HepG2 (cell line): Measurements from ENCODE around the gene FAM234A. TPM values are rescaled to one million over a fixed set of nuclear protein-coding genes. Genes with fewer than 3 reads are reported as not detected.

Experiments used
- ATAC-seq: fragments of 200-7000 bp; cut with Tn5 transposase; 3 replicates; pipeline ENCODE4 v1.9.1; 2020; ENCODE audit warnings: mild to moderate bottlenecking, moderate library complexity
- BruUV-seq: library from RNA; stranded (reverse); fragments of 400-500 nt; replicated peaks from 2 replicates; lab custom pipeline; 2021; lab: Mats Ljungman, UMichigan
- CTCF ChIA-PET: fragments of 300-600 bp; formaldehyde crosslinking; extraction: SDS; loops from one replicate; lab custom pipeline; 2021; ENCODE audit warnings: low total read pairs, inconsistent platforms, low intra/inter-chr PET ratio; lab: Yijun Ruan, JAX
- POLR2A ChIA-PET: fragments of 350-600 bp; sonication (Branson Sonifier 250); formaldehyde crosslinking; loops from one replicate; lab custom pipeline; 2020; ENCODE audit warnings: antibody characterized with exemption, inconsistent platforms; lab: Yijun Ruan, JAX
- DNase-seq: peaks from one replicate; pipeline ENCODE4 v3.0.0-alpha.2; 2015; ENCODE audit warnings: low spot score
- FAIRE-seq: peaks from 3 replicates; lab custom pipeline; 2011; peaks lifted over from hg19 to GRCh38; lab: Jason Lieb, UNC
- H2AFZ ChIP-seq: one replicate; pipeline ENCODE4 v1.6.1; 2011; ENCODE audit warnings: low read length, inconsistent platforms
- H3K27ac ChIP-seq: fragments of 300-600 bp; 3 replicates; pipeline ENCODE4 v1.8.0; 2011; ENCODE audit warnings: mixed run types, mild to moderate bottlenecking, mixed read lengths, low read length, inconsistent platforms; ENCODE audit not compliant: insufficient read depth; ENCODE audit errors: extremely low read length
- H3K27me3 ChIP-seq, 2 experiments: fragments of 200-600 bp in 1 of 2; 2 replicates in 1 of 2; 3 replicates in 1 of 2; pipeline versions ENCODE4 v1.6.0 to v1.8.0; 2011; ENCODE audit warnings: low read length in 2 of 2, mild to moderate bottlenecking in 2 of 2, moderate library complexity in 2 of 2, inconsistent platforms in 1 of 2; ENCODE audit not compliant: insufficient read depth in 2 of 2, control insufficient read depth in 1 of 2
- H3K36me3 ChIP-seq, 2 experiments: fragments of 200-600 bp in 1 of 2; replicated peaks in 1 of 2; 2 replicates in 1 of 2; 3 replicates in 1 of 2; pipeline versions ENCODE4 v1.5.1 to v1.8.0; 2011; ENCODE audit warnings: low read length in 2 of 2, inconsistent platforms in 1 of 2; ENCODE audit not compliant: insufficient read depth in 2 of 2, control insufficient read depth in 1 of 2
- H3K4me1 ChIP-seq: 2 replicates; pipeline ENCODE4 v1.5.1; 2012; ENCODE audit warnings: low read length, inconsistent platforms; ENCODE audit not compliant: insufficient read depth
- H3K4me2 ChIP-seq: 2 replicates; pipeline ENCODE4 v1.6.0; 2011; ENCODE audit warnings: low read depth, low read length, inconsistent platforms
- H3K4me3 ChIP-seq, 3 experiments: fragments of 200-600 bp in 1 of 3; sonication (generic), shearing (Covaris generic) in 1 of 3; replicated peaks in 1 of 3; 2 replicates each; pipeline ENCODE4 v1.5.1; 2011 to 2016; ENCODE audit warnings: low read length in 3 of 3, inconsistent platforms in 2 of 3, low read depth in 2 of 3, mild to moderate bottlenecking in 2 of 3, control low read depth in 1 of 3, mixed read lengths in 1 of 3; ENCODE audit not compliant: insufficient read depth in 1 of 3
- H3K79me2 ChIP-seq: one replicate; pipeline ENCODE4 v1.6.1; 2011; ENCODE audit warnings: low read length, inconsistent platforms; ENCODE audit not compliant: insufficient read depth
- H3K9ac ChIP-seq: 2 replicates; pipeline ENCODE4 v1.6.0; 2011; ENCODE audit warnings: mild to moderate bottlenecking, low read depth, low read length, inconsistent platforms; ENCODE audit not compliant: insufficient read depth
- H3K9me3 ChIP-seq: 2 replicates; pipeline ENCODE4 v1.5.1; 2012; ENCODE audit warnings: mild to moderate bottlenecking, low read length
- H4K20me1 ChIP-seq: 2 replicates; pipeline ENCODE4 v1.6.0; 2011; ENCODE audit warnings: inconsistent platforms, mild to moderate bottlenecking, low read length, moderate library complexity; ENCODE audit not compliant: insufficient read depth
- FOXC1 ChIP-seq: sonication (generic); formaldehyde crosslinking; IDR thresholded peaks from 2 replicates; pipeline ENCODE4 v1.8.0; 2022; ENCODE audit warnings: mild to moderate bottlenecking, missing genetic modification reagents, borderline replicate concordance
- HMGXB4 ChIP-seq, 2 experiments: sonication (generic) in 1 of 2; formaldehyde crosslinking in 1 of 2; IDR thresholded peaks; 2 replicates each; pipeline versions ENCODE4 v1.4.0 to v1.6.1; 2018 to 2020; ENCODE audit warnings: missing genetic modification reagents in 2 of 2, borderline replicate concordance in 1 of 2, low read depth in 1 of 2, mild to moderate bottlenecking in 1 of 2, missing biosample characterization in 1 of 2
- HNRNPLL ChIP-seq: fragments of 200-400 bp; formaldehyde crosslinking; IDR thresholded peaks from 2 replicates; pipeline ENCODE4 v1.6.1; 2017; ENCODE audit warnings: mild to moderate bottlenecking, low read depth, low read length; ENCODE audit not compliant: poor library complexity, severe bottlenecking
- KDM5A ChIP-seq: fragments of 200-600 bp; sonication (generic); IDR thresholded peaks from 2 replicates; pipeline ENCODE4 v1.7.0; 2018; ENCODE audit warnings: antibody characterized with exemption, mild to moderate bottlenecking, low read length, borderline replicate concordance
- MED1 ChIP-seq: sonication (generic); formaldehyde crosslinking; IDR thresholded peaks from 2 replicates; pipeline ENCODE4 v1.4.0; 2020; ENCODE audit warnings: missing genetic modification reagents
- MEIS1 ChIP-seq: sonication (generic); formaldehyde crosslinking; IDR thresholded peaks from 2 replicates; pipeline ENCODE4 v1.9.0; 2021; ENCODE audit warnings: mild to moderate bottlenecking, missing genetic modification reagents, moderate library complexity, borderline replicate concordance
- MIXL1 ChIP-seq: IDR thresholded peaks from 2 replicates; pipeline ENCODE4 v1.6.1; 2016
- MTA3 ChIP-seq: sonication (generic); formaldehyde crosslinking; IDR thresholded peaks from 2 replicates; pipeline ENCODE4 v1.4.0; 2020; ENCODE audit warnings: missing genetic modification reagents
- MXD1 ChIP-seq: sonication (generic); formaldehyde crosslinking; IDR thresholded peaks from 2 replicates; pipeline ENCODE4 v1.4.0; 2020; ENCODE audit warnings: mild to moderate bottlenecking, missing genetic modification reagents
- PATZ1 ChIP-seq: sonication (generic); formaldehyde crosslinking; IDR thresholded peaks from 2 replicates; pipeline ENCODE4 v1.4.0; 2020; ENCODE audit warnings: missing genetic modification reagents
- SMAD1 ChIP-seq: sonication (generic); formaldehyde crosslinking; IDR thresholded peaks from 2 replicates; pipeline ENCODE4 v1.4.0; 2020; ENCODE audit warnings: missing genetic modification reagents, low read depth, mild to moderate bottlenecking, borderline replicate concordance
- SP5 ChIP-seq: IDR thresholded peaks from 2 replicates; pipeline ENCODE4 v1.6.1; 2016; ENCODE audit warnings: low read depth, borderline replicate concordance
- THAP11 ChIP-seq: IDR thresholded peaks from 2 replicates; pipeline ENCODE4 v1.6.1; 2016; ENCODE audit warnings: missing biosample characterization, missing genetic modification reagents
- ZBTB33 ChIP-seq: sonication (generic); formaldehyde crosslinking; IDR thresholded peaks from 2 replicates; pipeline ENCODE4 v1.4.0; 2020; ENCODE audit warnings: missing genetic modification reagents
- ZNF549 ChIP-seq: sonication (generic); formaldehyde crosslinking; IDR thresholded peaks from 2 replicates; pipeline ENCODE4 v1.5.0; 2020; ENCODE audit warnings: missing genetic modification reagents
- ZNF556 ChIP-seq: sonication (generic); formaldehyde crosslinking; IDR thresholded peaks from 2 replicates; pipeline ENCODE4 v1.4.0; 2020; ENCODE audit warnings: mild to moderate bottlenecking, missing genetic modification reagents, borderline replicate concordance
- ZNF570 ChIP-seq: sonication (generic); formaldehyde crosslinking; IDR thresholded peaks from 2 replicates; pipeline ENCODE4 v1.4.0; 2020; ENCODE audit warnings: mild to moderate bottlenecking, missing genetic modification reagents, borderline replicate concordance
- ZNF772 ChIP-seq: sonication (generic); formaldehyde crosslinking; IDR thresholded peaks from 2 replicates; pipeline ENCODE4 v1.5.0; 2020; ENCODE audit warnings: mild to moderate bottlenecking, missing genetic modification reagents
- ZNF792 ChIP-seq: IDR thresholded peaks from 2 replicates; pipeline ENCODE4 v1.6.1; 2016
- ZSCAN9 ChIP-seq: IDR thresholded peaks from 2 replicates; pipeline ENCODE4 v1.6.1; 2016; ENCODE audit warnings: borderline replicate concordance
- WGBS: methylation state at CpG from one replicate; pipeline ENCODE4 v1.1.6; 2017; ENCODE audit warnings: low lambda C conversion rate; 5-methylcytosine and 5-hydroxymethylcytosine counted together
- in situ Hi-C: cut with HindIII; loops from 2 replicates; pipeline ENCODE4 v1.10.0; 2017; ENCODE audit warnings: low pct_unique_long_range_greater_than_20kb; ENCODE audit not compliant: extremely low pct_ligation_motif_present
- intact Hi-C: fragments of 100-400 bp; cut with micrococcal nuclease; formaldehyde crosslinking; loops from one replicate; pipeline ENCODE4 v1.10.0; 2022; ENCODE audit not compliant: unreplicated experiment
- polyA plus RNA-seq, 8 experiments: library from polyadenylated mRNA; depleted of rRNA in 3 of 8; stranded (reverse) in 7 of 8; unstranded in 1 of 8; fragments of >200 nt; fragmentation: Illumina TruSeq in 4 of 8; extraction: Trizol in 4 of 8; gene quantifications; 2 replicates each; pipeline versions ENCODE4 v1.2.1 to v1.2.3, GENCODE V29; 2011 to 2016; ENCODE audit warnings: low read depth in 4 of 8, missing spikeins in 1 of 8, mixed read lengths in 1 of 8; ENCODE audit not compliant: insufficient read depth in 1 of 8
- total RNA-seq, 5 experiments: library from RNA; depleted of rRNA; stranded (reverse); fragments of >200 nt; fragmentation: Illumina TruSeq; extraction: Trizol; gene quantifications; 2 replicates each; pipeline ENCODE4 v1.2.3, GENCODE V29; 2016; ENCODE audit warnings: low read depth in 1 of 5

FAM234A gene
- total and polyA plus RNA-seq, 2 of the 13 experiments (the other 11 are each of a cell fraction or from before 2014, with no cell fraction given), result 29.2 to 34.4 TPM

GRCh38 chr16:275041-275641 lies 40.5 kb downstream of the FAM234A start:
- peak overlapping the region; percentile 55 for H3K4me2 ChIP-seq
- intact Hi-C loops, result no loop called here
- H3K79me2 ChIP-seq, result no peaks in the 10 kb centered on the region
- peaks cover 17 to 75% of the 10 kb centered on the region in 2 experiments for H3K27me3 ChIP-seq
- no peak for FAIRE-seq
- H2AFZ ChIP-seq, result no peak overlapping the region
- no peaks in the 10 kb centered on the region for H3K36me3 ChIP-seq
- CTCF ChIA-PET, result no interaction called here
- no peaks in the 10 kb centered on the region for H4K20me1 ChIP-seq
- 13% methylated on average over 26 of the region's 58 CpGs for WGBS
- peak overlapping the region in 2 of 3 experiments; percentile 42 to 59; a peak in 3 of 6 replicates for H3K4me3 ChIP-seq
- ATAC-seq, result peak; percentile 5; the same call in 1 of the 3 replicates
- no peaks in the 10 kb centered on the region for H3K9me3 ChIP-seq
- no peak overlapping the region for H3K9ac ChIP-seq
- no peak for DNase-seq
- BruUV-seq, result no TSS peak
- no peak overlapping the region for H3K27ac ChIP-seq
- POLR2A ChIA-PET, result no interaction called here
- peaks cover 28% of the 10 kb centered on the region for H3K4me1 ChIP-seq
- in situ Hi-C loops, result no loop called here
- TF ChIP-seq ZNF570 (CRISPR knock-in tag), result no peak
- TF ChIP-seq SP5, result no peak
- no peak for TF ChIP-seq ZBTB33 (CRISPR knock-in tag)
- peak; percentile 22 for TF ChIP-seq HNRNPLL
- no peak for TF ChIP-seq MIXL1 (CRISPR knock-in tag)
- no peak for TF ChIP-seq KDM5A
- no peak for TF ChIP-seq SMAD1
- no peak for TF ChIP-seq ZNF792
- no peak for TF ChIP-seq ZNF556
- no peak for TF ChIP-seq ZNF549 (CRISPR knock-in tag)
- no peak for TF ChIP-seq MEIS1 (CRISPR knock-in tag)
- no peak for TF ChIP-seq MED1 (CRISPR knock-in tag)
- TF ChIP-seq THAP11 (CRISPR knock-in tag), result no peak
- TF ChIP-seq MTA3 (CRISPR knock-in tag), result no peak
- TF ChIP-seq ZSCAN9 (CRISPR knock-in tag), result no peak
- TF ChIP-seq FOXC1 (CRISPR knock-in tag), result no peak
- TF ChIP-seq HMGXB4 (CRISPR knock-in tag; IDR thresholded peaks at IDR 0.05; ENCODE audit: borderline replicate concordance in 1 of 2, low read depth in 1 of 2), result no peak
- TF ChIP-seq ZNF772 (CRISPR knock-in tag), result no peak
- TF ChIP-seq PATZ1 (CRISPR knock-in tag), result peak; percentile 19; the same call in 1 of the 2 replicates
- TF ChIP-seq MXD1, result peak; percentile 44; the same call in 1 of the 2 replicates
